HG02678 (cell line): Measurements from ENCODE around the gene TENM4.

Experiments used
- ATAC-seq: cut with Tn5 transposase; IDR thresholded peaks from one replicate; pipeline ENCODE4 v1.9.1; 2021; ENCODE audit warnings: mild to moderate bottlenecking, moderate library complexity; ENCODE audit not compliant: unreplicated experiment

The TENM4 gene

GRCh38 chr11:78952890-78953289 lies 487.9 kb downstream of the TENM4 start:
- no peak for ATAC-seq

GRCh38 chr11:78952175-78952574 lies 488.7 kb downstream of the TENM4 start:
- ATAC-seq, result no peak

DNA sequence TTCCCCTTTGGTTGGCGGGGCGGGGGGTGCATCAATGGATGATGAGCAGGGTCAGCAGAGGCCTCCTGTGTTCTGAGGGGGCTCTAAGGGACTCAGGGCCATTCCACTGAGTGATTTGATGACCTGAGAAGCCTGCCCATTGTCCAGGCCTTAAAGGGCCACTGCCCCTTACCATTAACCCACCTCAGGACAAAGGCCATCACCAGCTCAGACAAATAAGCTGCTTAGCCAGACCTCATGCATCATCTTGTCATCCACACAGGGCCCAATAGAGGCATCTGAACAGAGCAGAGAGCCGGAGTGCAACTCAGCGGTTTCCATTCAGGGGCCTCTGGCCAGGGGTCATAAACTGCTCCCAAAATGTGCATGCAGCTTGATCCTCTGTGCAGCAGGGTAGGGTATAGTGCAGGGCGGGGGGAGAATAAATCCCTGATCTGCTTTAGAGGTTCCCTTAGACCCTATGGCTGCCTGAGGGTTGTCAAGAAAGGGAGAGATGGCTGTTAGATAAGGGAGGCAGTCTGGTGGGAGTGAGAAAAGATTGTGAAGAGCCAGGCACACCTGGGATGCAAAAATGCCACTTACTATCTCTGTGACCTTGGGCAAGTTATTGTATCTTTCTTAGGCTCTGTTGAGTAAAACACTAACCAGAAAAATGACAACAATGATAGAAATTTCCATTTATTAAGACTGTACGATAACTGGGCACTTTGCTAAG lies 490.7 kb downstream of the TENM4 start:
- no peak for ATAC-seq

DNA sequence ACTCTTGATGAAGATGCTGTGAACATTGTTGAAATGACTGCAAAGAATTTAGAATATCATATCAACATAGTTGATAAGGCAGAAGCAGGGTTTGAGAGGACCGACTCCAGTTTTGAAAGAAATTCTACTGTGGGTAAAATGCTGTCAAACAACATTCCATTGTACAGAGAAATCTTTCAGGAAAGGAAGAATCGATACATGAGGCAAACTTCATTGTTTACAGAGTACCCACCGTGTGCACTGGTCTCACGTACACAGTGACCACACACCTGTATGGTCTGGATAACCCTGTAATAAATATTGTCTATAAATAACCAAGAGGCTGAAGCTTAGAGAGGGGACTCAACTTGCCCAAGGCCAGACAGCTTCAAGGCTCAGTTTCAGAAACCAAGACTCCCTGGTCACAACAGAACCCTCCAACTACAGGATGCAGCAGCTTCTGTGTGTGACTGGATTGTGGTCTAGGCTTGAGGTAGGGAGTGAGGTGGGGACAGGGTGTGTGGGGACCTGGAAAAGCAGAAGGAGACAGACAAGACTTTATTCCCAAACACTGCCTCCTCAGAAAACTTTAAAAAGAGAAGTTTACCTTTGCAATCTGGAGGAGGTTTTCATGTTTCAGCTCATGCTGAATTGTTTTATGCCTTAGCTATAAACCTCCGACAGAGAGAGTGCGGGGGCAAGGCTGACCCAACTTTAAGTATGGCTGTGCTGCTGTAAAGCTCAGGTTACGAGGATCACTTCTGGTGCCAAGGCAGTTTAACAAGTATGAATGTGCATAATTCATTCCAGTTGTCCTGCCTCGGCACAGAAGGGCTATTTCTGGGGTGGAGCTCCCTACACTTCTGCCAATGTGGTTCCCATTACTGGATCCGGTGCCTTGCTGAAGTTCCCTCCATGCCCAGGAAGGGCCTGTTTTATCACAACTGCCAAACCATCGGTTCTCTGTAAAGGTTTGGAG lies 493.6 kb downstream of the TENM4 start:
- no peak for ATAC-seq

GRCh38 chr11:78943841-78944240 lies 497.0 kb downstream of the TENM4 start:
- ATAC-seq, result no peak

- ATAC-seq, result no peak
These were observed 497.7 kb downstream of the TENM4 start for GRCh38 chr11:78943154-78943553.

DNA sequence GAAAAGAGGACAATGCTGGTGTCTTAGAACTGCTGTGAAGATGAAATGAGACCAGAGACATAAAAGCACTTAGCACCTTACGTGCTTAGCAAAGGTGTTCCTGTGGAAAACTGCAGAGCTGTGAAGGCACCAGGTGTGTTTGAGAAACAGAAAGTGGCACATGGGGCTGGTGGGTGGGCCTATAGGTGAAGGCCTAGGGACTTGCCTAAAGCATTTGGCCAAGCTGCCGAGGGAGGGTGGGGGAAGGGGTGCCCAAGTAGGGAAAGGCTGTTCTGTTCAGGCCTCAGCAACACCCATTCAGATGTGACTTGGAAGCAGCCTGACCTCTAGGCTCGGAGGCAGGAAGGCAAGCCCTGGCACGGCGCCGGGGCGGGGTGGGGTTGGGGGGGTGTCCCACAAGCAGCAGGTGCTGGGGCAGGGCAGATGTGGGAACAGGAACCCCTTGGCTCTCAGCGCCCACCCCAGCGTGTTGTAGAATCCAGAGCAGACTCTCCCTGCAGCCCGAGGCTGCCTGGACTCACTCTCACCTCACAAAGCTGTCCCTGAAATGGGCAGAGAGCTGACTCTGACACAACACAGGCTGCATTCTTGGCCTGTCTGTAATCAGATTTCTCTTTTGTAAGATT lies 499.5 kb downstream of the TENM4 start:
- no peak for ATAC-seq

DNA sequence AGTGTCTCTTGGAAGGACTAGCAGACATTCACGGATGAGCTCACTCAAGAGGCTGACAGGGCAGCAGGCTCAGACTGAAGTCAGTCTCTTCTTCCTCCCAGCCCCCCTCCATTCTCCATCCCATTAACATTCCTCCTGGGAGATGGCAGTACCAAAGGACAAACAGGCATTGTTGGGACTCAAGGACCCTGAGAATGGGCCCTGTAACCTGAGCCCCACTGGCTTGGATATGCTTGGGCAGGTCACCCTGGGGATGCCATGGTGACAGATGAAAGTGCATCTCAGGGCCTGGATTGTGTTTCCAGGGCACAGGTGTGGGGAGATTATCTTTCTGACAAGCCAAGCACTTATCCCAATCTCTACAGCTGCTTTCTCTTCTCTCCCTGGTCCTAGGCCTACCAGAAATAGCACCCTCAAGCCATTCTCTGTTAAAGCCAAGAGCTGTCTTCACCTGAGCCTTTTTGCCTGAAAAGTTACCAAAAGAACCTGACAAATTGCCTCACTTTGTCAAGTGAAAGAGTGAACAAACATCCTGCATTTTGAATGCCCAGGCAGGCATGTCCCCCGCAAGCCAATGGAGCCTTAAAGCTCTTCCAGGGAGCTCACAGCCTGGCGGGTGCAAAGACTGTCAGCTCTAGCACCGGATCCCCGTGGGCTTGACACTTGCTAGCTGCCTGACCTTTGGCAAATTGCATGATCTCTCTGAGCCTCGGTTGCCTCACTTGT lies 500.2 kb downstream of the TENM4 start:
- ATAC-seq, result no peak

DNA sequence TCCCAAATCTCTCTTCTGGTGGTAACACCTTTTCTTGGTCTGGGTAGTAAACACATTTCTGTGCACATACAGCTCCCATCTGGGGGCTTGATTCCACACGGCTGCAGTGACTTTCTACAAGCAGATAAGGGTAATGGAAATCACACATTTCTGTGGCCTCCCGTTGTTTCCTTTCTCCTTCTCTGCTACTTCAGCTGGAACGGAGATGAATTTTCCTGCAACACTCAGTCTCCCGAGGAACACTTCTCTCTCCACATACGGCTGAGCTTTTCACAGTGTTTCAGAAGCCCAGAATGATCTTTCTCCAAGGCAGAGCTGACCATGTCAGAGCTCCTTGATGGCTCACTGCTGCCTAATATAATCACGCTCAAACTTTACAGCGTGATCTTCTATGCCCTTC lies 501.9 kb downstream of the TENM4 start:
- no peak for ATAC-seq

- ATAC-seq, result no peak
These were observed 502.8 kb downstream of the TENM4 start for GRCh38 chr11:78938036-78938435.

GRCh38 chr11:78935398-78936068 lies 505.3 kb downstream of the TENM4 start:
- ATAC-seq, result no peak

- ATAC-seq, result no peak
These were observed 507.5 kb downstream of the TENM4 start for GRCh38 chr11:78933350-78933749.

DNA sequence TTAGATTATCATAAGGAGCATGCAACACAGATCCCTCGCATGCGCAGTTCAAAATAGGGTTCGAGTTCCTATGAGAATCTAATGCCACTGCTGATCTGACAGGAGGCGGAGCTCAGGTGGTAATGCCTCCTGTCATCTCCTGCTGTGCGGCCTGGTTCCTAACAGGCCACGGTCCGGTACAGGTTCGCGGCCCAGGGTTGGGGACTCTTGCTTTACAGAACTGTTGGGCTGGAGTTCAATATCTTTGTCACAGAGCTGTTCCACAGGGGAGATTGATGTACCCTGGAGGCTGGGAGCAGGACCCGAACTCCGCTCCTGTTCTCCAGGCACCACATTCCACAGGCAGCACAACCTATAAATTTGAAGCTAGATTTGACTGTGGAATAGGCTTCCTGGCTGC lies 508.1 kb downstream of the TENM4 start:
- ATAC-seq, result no peak

GRCh38 chr11:78931891-78932290 lies 508.9 kb downstream of the TENM4 start:
- no peak for ATAC-seq

DNA sequence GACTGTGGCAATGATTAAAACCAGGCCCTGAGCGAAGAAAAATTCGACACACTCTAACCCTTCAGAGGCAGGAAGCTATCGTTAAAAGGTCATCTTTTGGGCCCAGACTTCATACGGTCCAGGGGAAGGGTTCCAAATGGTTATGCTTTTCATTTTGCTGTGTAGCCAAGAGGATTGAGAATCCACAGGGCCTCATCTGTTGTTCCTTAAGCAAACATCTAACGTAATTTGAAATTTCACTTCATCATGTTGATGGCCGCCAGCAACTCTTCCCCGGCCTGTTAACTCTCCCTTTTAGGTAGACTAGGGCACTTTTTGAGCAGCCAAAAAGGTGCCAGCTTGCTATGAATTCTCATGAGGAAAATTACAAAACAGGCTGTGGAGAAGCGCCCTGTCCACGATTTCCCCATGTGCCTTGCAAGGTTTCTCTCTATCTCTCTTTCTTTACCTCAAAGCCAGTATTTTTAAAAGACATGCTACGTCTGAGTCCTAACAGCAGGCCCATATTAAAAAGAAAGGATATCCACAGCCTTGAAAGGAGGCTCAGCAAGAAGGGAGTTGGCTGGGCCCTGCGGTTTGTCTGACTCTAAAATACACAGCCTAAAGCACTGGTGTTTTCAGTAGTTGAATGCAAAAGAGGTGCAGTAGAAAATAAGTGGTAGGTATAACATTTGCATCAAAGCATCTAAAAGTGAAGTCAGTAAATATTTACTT lies 509.9 kb downstream of the TENM4 start:
- ATAC-seq, result no peak

DNA sequence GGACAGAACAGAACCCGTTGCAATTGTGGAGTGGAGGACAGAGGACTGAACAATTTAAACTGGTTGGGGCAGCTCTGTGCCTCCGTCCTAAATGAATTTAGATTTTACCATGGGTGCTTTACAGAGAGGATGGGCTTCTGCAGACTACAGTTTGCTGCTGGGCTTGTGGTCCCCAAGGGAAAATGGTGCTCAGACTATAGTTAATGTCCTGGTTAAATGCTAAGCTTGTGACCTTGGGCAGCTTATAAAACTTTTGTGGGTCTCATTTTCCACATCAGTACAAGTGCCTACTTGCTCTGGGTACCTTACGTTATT lies 511.0 kb downstream of the TENM4 start:
- no peak for ATAC-seq

DNA sequence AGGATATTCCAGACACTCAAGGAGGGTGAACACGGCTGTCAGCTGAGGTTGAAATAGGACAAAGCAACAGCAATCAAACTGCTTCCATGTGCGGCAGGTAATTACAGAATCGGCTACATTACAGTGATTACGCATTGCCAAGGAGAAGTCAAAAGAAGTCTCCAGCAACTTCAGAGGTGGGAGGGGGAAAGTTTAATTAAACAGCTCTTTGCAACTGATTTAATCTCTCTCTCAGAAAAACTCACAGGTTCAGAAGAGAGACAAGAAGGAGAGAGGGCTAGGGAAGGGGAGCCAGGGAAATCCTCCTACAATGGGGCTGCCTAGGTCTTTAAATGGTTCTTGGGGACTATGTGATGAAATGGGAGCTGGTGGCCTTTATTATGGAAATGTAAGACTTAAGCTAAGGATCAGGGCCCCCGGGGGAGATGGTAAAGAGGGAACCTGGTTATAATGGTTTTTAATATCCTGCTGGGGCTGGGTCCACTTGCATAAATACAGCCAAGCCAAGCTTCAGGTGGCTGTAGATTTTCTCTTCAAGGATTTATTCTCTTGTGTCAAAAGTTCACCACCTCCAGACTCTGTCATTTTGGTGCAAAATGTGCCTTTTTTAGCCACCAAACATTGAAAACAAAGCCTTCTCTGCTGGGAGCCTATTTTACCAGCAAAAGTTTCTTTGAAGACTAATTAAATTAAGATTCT lies 511.5 kb downstream of the TENM4 start:
- ATAC-seq, result no peak

DNA sequence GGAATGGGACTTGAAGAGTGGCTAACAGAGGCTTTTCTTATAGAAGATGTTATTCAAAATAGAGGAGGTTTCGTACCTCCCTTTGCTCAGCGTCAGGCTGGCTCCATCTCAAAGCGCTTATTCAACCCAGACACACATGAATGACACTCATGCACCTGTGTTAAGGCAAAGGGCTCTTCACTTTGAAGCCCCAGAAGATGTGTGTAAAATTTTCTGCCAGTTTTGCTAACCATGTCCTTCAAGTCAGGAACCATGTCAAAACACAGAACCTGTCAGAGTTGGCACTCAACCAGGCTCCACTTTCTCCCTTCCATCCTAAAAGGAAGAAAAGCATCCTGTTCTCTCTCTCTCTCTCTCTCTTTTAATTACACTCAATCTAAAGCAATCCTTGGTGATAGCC lies 513.3 kb downstream of the TENM4 start:
- no peak for ATAC-seq

- ATAC-seq, result no peak
These were observed 514.0 kb downstream of the TENM4 start for GRCh38 chr11:78926633-78927338.
